Astrocyte of the spinal cord (primary cell): ENCODE data around the gene AGO3.

Experiments used
- DNase-seq: peaks from one replicate; pipeline ENCODE4 v3.0.0; 2011; ENCODE audit warnings: low read depth, low spot score
- H3K4me3 ChIP-seq: 2 replicates; pipeline ENCODE4 v1.5.1; 2011; ENCODE audit warnings: low read depth, mild to moderate bottlenecking, low read length, moderate library complexity
- CTCF ChIP-seq: IDR thresholded peaks from 2 replicates; pipeline ENCODE4 v1.5.1; 2012; ENCODE audit warnings: low read depth, mild to moderate bottlenecking, low read length, inconsistent platforms
- in situ Hi-C: cut with HindIII; loops from 2 replicates; pipeline ENCODE4 v1.10.0; 2017; ENCODE audit warnings: low sequenced_read_pairs

The AGO3 gene

GRCh38 chr1:36096500-36097432, 165.9 kb downstream of the AGO3 start:
- TF ChIP-seq CTCF, result peak; percentile 34
- no peak overlapping the region for H3K4me3 ChIP-seq
- in situ Hi-C loops, result no loop called here
- DNase-seq, result no peak

- no peak for DNase-seq
- in situ Hi-C loops, result no loop called here
- H3K4me3 ChIP-seq, result no peak overlapping the region
- TF ChIP-seq CTCF, result no peak
Observed at GRCh38 chr1:36097693-36098585, 167.0 kb downstream of the AGO3 start.

- no peak for DNase-seq
- in situ Hi-C loops, result no loop called here
- no peak overlapping the region for H3K4me3 ChIP-seq
- TF ChIP-seq CTCF, result no peak
Observed at GRCh38 chr1:36098650-36099365, 167.9 kb downstream of the AGO3 start.

- H3K4me3 ChIP-seq, result no peak overlapping the region
- in situ Hi-C loops, result no loop called here
- peak; percentile 76 for DNase-seq
- peak; percentile 84 for TF ChIP-seq CTCF
Observed at GRCh38 chr1:36099681-36100341, 168.9 kb downstream of the AGO3 start.

- no peak overlapping the region for H3K4me3 ChIP-seq
- no peak for DNase-seq
- in situ Hi-C loops, result no loop called here
- TF ChIP-seq CTCF, result no peak
Observed at GRCh38 chr1:36100376-36100775, 169.5 kb downstream of the AGO3 start.
